Epidermal melanocyte (primary cell): ENCODE data around the gene IPO11.
"Not testable (repeated sequence)": the region's sequence is repeated elsewhere in the genome, so short reads cannot be mapped to it uniquely, and the experiment has no call there.

Experiments used
- DNase-seq: peaks from one replicate; pipeline ENCODE4 v3.0.0; 2011; ENCODE audit warnings: low spot score; ENCODE audit not compliant: insufficient read length

Gene IPO11

DNA sequence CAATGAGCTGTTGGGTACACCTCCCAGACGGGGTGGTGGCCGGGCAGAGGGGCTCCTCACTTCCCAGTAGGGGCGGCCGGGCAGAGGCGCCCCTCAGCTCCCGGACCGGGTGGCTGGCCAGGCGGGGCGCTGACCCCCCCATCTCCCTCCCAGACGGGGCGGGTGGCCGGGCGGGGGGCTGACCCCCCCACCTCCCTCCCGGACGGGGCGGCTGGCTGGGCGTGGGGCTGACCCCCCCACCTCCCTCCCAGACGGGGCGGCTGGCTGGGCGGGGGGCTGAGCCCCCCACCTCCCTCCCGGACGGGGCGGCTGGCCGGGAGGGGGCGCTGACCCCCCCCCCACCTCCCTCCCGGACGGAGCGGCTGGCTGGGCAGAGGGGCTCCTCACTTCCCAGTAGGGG, 100.5 kb downstream of the IPO11 start:
- DNase-seq: not testable (repeated sequence)

DNA sequence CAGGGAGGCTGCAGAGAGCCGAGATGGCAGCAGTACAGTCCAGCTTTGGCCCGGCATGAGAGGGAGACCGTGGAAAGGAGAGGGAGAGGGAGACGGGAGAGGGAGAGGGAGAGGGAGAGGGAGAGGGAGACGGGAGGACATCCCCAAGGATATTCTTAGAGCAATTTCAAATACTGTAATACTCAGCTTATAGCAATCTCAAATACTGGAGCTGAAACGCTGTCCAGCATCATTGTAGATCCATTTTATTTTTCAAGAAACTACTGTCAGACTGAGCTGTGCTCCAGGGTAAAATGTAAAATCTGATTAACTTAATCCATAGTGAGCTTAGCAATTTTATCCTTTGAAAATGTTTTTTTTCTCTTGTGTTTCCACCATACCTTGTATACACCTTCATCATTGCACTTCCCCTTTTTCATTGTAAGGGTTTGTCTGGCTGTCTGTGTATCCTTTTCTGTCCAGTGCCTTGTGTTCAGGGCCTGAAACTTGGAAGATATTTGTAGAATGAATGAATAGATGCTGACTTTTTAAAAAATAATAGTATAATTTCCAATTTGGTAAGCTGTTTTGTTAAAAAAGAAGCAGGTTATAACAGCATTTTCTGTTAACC, 102.1 kb downstream of the IPO11 start:
- no peak for DNase-seq

DNA sequence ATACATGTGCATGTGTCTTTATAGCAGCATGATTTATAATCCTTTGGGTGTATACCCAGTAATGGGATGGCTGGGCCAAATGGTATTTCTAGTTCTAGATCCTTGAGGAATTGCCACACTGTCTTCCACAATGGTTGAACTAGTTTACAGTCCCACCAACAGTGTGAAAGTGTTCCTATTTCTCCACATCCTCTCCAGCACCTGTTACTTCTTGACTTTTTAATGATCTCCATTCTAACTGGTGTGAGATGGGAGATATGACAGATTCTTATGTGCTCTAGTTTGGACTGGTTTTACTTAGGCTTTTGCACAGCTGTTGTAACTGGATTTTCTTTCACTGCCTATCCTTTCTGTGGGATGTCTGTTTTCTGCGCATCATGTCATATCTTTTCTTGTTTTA, 108.2 kb downstream of the IPO11 start:
- DNase-seq: not testable (repeated sequence)

DNA sequence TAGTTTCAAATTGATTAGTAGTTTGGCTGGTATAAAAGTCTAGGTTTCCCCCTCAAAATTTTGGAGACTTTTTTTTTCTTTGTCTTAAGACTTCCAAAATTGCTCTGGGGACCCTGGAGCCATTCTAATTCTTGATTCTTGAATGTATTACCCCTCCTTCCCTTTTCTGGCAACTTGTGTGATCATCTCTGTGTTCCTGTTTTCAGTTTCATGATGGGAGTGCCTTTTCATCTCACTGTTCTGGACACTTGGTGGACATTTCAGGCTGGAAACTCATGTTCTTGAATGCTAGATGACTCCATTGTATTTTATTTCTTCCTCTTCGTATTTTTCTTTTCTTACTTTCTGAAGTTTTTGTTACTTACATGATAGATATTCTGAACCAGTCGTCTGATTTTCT, 108.8 kb downstream of the IPO11 start:
- no peak for DNase-seq

DNA sequence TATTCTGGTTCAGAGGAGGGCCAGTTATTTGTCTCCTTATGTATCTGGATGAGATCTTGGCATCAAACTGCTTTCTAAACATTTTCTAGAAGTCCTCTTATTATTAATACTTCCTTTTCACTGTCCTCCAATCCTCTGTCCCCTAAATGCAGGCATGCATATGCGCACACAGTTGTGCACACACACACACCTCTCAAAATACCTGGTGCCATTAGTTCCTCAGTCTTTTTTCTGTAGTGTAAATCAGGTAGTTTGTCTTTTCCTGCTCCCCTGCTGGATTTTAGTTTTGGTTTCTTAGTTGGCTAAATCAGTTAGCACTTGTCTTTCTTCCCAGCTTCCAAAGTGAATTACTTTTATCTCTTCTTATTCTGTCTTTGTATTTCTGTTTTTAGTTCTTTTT, 110.2 kb downstream of the IPO11 start:
- DNase-seq: no peak

DNA sequence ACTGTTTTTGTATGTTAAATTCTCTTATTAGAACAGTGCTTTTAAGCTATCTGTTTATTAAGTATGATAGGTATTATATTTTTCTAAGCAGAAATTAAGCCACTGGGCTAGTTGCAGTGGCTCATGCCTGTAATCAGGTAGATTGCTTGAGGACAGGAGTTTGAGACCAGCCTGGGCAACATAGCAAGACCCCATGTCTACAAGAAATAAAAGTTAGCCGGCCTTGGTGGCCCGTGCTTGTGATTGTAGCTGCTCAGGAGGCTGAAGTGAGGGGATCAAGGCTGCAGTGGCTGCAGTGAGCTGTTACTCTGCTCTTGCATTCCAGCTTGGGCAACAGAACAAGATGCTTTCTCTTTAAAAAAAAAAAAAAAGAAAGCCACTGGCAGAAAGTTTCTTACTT, 121.0 kb downstream of the IPO11 start:
- DNase-seq: no peak

DNA sequence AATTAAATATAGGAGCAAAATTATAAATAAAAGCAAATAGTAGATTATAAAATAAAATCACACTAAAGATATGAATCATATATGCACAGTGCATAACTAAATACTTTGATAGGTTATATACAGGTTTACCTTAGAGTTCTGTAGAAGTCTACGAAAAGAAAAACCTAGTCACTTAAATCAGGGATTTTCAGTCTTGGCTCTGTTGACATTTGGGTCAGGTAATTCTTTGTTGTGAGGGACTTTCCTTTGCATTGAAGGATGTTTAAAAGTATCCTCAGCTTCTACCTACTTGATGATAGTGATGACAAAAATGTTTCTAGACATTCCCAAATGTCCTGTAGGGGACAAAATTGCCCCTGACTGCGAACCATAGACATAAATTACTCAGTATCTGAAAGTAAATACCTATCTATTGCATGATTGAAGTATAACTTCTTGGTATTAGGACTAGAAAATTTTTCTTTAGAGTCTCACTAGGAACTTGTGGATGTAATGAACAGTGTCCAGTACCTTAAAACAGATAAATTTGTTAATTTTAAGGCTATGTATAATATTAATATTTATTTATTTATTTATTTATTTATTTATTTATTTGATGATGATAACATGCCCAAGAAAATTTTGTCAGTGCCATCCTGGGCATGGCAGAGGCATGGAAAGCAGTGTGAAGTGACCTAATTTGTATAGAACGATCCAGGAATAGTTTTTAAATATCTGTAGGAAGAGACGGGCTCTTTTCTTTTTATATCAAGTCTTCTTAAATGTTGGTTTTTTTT, 122.1 kb downstream of the IPO11 start:
- no peak for DNase-seq

DNA sequence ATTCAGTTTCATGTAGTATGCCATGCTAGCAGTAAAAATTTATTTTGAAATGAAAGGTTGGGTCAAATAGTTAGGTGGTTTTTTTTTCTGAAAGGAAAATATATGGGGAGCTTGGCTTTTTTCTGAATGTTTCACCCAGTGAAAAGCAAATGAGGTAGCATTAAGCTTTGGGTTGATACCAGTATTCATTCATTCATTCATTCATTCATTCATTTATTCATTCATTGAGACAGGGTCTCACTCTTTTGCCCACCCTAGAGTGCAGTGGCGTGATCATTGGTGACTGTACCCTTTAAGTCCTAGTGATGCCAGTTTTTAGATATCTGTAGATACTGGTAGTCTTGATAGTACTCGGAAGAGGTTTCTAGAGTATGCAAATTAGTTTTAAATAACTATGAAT, 123.7 kb downstream of the IPO11 start:
- DNase-seq: no peak

DNA sequence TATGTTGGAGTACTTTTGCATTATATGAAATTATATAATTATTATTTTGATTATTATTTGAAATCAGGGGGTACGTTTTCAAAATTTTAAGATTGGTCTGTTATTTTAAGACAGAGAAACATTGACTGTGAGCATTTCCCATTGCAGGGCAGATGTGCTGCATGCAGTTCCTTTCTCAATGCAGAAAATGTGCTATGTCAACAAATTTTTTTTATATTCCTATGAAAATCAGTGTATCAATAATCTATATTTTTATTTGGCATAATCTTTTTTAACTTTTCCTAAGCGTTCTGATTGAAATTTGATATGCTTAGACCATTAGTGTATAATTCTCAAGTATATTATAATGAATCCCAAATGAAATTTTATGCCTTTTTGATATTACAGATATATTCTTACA, 124.2 kb downstream of the IPO11 start:
- DNase-seq: no peak

DNA sequence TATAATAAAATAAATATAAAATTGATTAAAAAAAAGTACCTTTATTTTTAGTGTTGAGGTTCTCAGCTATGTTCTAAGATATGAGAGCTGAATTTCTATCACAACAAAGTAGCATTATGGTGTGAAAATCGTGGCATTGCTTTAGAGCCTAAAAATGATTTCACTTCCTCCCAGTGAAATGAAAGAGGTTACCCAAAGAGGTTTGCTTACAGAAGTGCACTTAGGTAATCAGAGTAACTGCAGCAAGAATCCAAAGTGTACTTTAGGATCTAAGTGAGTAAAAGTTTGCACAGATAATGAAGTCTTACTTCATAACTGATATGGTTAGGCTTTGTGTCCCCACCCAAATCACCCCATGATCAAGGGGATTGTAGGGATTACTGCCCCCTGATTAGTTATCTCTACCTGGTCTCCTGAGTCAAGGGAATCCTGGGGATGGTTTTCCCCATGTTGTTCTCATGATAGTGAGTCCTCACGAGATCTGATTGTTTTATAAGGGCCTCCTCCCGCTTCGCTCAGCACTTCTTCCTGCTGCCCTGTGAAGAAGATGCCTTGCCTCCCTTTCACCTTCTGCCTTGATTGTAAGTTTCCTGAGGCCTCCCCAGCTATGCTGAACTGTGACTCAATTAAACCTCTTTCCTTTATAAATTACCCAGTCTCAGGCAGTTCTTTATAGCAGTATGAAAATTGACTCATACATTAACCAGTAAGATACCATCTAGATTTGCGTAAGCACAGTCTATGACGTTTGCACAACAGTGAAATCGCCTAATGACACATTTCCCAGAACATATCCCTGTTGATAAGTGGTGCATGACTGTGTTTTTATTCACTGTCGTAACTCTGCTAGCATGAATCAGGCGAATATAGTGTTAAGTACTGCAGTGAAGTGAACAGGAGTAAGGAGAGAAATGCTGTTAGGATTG, 125.7 kb downstream of the IPO11 start:
- no peak for DNase-seq

DNA sequence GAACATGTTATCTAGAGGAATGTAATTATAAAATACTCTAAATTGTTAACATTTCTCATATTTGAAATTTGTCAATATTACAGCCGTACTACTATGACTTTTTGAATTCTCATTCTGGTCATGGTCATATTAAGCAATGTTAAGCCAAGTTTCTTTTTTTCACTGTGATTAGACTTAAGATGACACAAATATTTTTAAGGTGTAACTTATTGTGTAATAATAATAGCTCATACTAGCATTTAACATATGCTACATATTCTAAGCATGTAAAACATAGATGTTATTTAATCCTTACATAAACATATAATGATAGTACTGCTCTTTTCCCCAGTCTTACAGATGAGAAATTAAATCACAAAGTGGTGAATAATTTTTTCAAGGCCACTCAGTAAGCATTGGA, 130.2 kb downstream of the IPO11 start:
- DNase-seq: no peak

DNA sequence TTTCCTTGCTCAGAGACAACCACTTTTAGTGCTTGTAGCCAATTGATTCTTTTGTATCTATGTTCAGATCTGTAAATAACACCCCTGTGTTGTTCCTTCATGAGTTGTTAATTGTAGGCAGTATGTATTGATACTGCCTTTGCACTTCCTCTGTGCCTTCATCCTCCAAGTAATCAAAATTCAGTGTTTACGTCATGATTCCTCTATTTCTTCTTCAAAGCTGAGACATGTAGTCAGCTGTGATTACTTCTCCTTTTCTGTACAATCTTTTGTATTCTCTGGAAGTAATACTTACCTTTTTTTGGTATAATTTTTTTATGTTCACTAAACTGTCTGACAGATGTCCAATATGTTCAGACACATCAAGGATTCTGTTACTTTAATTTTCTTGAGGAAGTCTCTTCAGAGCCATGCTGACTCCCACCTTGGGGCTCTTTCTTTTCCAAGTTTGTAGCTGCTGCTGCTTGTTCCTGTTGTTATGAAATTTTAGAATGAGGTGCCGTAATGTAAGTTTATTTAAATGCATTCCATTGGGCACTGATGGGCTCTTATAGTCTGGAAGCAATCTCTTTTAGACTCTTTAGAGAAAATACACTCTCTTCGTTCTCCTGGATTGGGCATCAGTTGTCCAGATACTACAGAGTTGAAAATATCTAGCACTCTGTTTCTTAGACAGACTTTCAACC, 135.5 kb downstream of the IPO11 start:
- no peak for DNase-seq

DNA sequence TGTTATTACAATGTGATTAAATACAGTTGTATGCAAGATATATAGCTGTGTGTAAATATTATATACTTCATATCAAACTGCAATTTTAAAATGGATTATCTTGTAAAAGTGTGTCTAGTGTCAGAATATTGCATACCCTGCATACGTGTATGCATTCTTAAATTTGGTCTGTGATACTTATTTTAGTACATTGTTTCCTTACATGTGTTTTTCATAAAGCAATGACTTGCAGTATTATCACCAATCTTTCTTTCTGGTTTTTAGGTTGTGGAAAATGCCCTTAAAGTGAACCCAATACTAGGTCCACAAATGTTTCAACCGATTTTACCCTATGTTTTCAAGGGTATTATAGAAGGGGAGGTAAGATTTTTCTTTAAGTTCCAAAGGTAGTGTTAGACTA, 137.5 kb downstream of the IPO11 start:
- DNase-seq: no peak

DNA sequence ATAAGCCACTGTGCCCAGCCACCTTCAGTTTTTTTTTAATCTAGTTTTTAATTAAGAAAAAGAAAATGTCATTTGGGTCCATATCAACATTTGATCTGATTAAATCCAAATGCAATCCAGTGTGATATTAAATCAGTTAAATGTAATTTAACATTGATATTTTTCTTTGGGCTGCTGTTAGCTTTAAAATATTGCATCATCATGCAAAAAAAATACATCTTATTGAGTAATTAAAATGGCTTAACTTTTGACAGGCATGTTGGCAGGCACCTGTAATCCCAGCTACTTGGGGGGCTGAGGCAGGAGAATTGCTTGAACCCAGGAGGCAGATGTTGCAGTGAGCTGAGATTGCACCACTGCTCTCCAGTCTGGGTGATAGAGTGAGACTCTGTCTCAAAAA, 143.4 kb downstream of the IPO11 start:
- no peak for DNase-seq

DNA sequence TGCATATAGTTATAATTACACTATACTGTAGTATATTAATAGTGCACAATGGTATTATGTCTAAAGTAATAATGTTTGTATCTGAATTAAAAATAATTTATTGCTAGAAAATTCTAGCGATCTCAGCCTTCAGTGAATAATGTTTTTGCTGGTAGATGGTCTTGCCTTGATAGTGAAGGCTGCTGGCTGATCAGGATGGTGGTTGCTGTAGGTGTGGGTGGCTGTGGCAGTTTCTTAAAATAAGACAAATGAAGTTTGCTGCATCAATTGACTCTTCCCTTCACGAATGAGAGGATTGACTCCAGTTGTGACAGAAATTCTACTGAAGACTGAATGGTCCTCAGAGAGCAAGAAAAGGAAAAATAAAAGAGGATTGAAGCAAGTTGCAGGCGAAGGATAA, 146.4 kb downstream of the IPO11 start:
- DNase-seq: no peak

DNA sequence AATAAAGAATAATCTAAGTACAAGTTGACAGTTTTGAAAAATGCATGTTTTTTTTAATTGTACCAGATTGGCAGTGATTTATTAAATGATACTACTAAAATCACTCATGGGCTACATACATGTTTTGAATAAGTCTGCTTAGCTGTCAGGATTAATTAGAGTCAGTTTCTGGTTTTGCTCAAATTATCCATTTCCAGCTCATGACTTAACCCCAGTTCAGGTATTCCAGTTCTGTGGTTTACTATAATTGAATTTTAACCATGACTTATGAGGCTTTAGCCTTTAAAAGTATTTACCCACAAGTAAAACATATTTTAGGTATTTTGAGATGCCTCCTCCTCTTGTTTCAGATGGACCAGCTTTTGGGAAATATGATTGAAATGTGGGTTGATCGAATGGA, 148.2 kb downstream of the IPO11 start:
- no peak for DNase-seq

DNA sequence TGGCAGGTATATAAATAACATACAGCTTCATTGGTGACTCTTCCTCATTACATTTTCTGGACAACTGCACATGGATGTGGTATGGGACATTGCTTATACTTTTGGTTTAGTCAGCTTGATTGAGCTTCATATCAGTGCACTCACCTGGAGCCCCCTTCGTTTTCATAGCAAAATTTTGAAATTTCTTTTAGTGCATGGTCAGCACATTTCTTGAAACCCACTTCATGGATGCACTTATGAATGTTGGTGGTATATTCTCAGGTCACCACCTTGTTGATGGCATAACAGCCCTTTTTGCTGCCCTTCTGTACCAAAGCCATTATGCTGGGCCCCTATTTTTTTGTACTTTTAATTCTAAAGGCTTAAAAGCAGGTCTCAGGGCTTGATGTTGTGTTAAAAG, 149.3 kb downstream of the IPO11 start:
- DNase-seq: no peak

DNA sequence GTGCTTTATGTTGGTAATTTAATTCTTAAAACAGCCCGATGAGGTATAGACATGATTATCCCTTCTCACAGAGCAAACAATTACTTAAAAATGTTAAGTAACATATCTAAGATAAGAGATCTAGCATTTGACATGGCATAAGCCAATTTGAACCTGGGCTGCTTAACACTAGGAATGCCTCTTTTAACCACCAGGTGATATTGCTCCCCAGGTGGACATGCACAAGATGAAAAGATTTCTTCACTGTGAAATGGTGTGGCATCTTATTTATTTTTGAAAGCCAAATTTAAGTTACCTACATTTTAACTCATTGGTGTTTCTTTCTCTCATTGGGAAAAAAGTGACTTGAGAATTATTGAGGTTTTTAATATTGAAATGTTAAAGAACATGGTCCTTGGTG, 150.3 kb downstream of the IPO11 start:
- no peak for DNase-seq

DNA sequence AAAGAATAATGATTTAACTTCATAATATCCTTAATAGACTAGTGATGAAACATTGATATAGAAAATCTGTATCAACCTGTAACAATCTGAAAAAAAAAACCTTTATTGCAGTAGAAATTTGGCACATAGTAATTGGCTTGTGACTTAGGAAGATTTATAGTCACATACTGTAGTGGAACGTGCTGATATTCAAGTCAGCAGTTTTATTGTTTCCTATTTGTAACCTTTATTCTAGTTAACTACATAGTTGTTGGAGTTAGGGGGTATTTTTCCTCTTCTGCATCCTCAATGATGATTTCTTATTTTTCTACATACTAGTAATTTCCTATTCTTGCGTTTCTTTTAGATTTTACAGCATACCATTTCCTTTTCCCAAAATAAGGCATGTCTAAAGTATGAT, 151.5 kb downstream of the IPO11 start:
- DNase-seq: no peak

DNA sequence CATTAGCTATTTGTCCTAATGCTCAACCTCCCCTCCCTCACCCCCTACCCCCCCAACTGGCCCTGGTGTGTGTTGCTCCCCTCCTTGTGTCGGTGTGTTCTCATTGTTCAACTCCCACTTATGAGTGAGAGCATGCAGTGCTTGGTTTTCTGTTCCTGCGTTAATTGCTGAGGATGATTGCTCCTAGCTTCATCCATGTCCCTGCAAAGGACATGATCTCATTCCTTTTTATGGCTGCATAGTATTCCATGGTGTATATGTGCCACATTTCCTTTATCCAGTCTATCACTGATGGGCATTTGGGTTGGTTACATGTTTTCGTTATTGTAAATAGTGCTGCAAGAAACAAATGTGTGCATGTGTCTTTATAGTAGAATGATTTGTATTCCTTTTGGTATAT, 153.2 kb downstream of the IPO11 start:
- not testable (repeated sequence) for DNase-seq

DNA sequence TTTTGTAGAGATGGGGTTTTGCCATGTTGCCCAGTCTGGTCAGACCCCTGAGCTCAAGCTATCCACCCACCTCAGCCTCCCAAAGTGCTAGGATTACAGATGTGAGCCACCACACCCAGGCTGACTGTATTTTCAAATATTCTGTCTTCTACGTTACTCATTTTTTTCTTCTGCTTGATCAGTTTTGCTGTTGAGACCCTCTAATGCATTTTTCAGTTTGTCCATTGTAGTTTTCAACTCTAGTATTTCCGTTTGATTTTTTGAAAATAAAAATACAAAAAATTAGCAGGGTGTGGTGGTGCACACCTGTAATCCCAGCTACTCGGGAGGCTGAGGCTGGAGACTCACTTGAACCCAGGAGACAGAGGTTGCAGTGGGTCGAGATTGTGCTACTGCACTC, 155.6 kb downstream of the IPO11 start:
- DNase-seq: no peak
